ENCODE results near the gene COL5A1. TPM values are rescaled to one million over a fixed set of nuclear protein-coding genes. Genes with fewer than 3 reads are reported as not detected.
A peak's percentile ranks its signal among the peaks of the same experiment; 100 is the strongest.

The COL5A1 gene
- total RNA-seq, 1 donor from 2014 or later = 6.1 TPM

DNA sequence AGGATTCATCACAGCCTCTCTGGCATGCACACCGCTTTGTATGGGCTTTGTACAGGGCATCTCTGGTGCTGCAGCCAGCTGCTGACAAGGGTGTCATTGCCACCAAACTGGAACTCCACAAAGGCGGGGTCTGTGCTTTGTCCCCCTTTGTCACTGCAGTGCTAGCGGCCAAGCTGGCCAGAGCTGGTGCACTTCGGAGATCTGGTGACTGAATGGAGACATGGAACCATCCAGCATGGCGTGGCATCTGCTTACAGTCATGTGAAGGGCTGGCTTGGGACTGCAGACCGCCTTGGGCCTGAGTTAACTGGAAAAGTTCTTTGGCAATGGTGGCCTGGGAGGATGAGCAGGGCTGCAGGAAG lies 18.7 kb upstream of the COL5A1 start:
- Histone ChIP-seq H3K4me1 (peaks cover 18% of the 10 kb centered on the region), H2AFZ (replicated peaks) (no peak overlapping the region), H3K27me3 (no peaks in the 10 kb centered on the region), H3K79me2 (ENCODE audit: low read depth) (no peaks in the 10 kb centered on the region), H3K9ac (no peak overlapping the region), H3K4me2 (no peak overlapping the region), H3K9me3 (ENCODE audit: low read depth) (no peaks in the 10 kb centered on the region), H3K36me3 (no peaks in the 10 kb centered on the region), H3F3A (ENCODE audit: low read depth) (no peaks in the 10 kb centered on the region), H3K27ac (no peak overlapping the region), H3K4me3 (no peak overlapping the region), H4K20me1 (ENCODE audit: low read depth) (no peaks in the 10 kb centered on the region)
- no peak overlapping the region for H3K27ac Mint-ChIP-seq
- no peaks in the 10 kb centered on the region for H3K9me3 Mint-ChIP-seq
- H3K36me3 Mint-ChIP-seq = no peaks in the 10 kb centered on the region
- TF ChIP-seq EZH2phosphoT487 (IDR thresholded peaks at IDR 0.05) (no peak), EZH2 (IDR thresholded peaks at IDR 0.05) (no peak)
- TF ChIP-seq, protein P1, sequence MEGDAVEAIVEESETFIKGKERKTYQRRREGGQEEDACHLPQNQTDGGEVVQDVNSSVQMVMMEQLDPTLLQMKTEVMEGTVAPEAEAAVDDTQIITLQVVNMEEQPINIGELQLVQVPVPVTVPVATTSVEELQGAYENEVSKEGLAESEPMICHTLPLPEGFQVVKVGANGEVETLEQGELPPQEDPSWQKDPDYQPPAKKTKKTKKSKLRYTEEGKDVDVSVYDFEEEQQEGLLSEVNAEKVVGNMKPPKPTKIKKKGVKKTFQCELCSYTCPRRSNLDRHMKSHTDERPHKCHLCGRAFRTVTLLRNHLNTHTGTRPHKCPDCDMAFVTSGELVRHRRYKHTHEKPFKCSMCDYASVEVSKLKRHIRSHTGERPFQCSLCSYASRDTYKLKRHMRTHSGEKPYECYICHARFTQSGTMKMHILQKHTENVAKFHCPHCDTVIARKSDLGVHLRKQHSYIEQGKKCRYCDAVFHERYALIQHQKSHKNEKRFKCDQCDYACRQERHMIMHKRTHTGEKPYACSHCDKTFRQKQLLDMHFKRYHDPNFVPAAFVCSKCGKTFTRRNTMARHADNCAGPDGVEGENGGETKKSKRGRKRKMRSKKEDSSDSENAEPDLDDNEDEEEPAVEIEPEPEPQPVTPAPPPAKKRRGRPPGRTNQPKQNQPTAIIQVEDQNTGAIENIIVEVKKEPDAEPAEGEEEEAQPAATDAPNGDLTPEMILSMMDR (IDR thresholded peaks at IDR 0.05) = no peak
- DNase-seq (ENCODE audit: low spot score) = no peak
- H3K4me3 Mint-ChIP-seq = no peak overlapping the region
- peaks cover 41% of the 10 kb centered on the region for H3K4me1 Mint-ChIP-seq
- peaks cover 20% of the 10 kb centered on the region for H3K27me3 Mint-ChIP-seq (ENCODE audit: insufficient read depth, low read depth)

DNA sequence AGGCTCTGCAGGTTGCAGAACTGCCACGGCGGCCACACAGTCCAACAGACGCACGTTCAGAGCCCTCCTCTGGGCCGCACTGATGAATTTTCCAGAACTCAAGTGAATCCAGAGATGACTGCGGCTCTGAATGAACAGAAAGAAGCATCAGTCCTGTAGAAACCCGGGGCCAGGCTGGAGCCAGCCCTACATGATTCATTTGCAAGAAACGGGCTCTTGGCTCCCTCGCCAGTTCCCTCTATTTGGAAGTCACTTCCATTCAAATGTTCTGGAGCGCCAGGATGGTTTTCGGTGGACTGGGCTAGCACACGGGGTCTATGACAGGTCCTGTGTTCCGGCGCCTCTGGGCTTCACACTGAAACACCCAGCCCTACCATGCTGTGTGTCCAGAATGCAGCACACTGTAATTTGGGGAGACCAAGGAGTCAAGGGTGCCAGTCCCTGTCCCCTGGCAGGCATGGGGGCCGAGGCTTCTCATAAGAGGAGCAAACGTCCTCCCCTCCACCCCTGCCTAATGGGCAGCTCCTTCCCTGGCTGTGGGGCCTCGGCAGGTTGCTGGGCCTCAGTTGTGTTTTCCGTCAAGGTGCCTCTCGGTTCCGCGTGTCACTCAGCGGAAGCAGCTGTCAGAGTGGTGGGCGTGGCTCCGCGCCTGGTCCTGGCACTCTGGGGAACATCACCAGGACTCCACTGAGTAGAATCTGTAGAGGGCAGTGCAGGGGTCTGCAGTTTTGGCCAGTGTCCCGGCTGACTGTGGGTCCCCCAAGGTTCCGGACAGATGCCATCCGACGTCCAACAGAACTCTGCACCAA lies 18.1 kb upstream of the COL5A1 start:
- H4K20me1 ChIP-seq (ENCODE audit: low read depth) = no peaks in the 10 kb centered on the region
- H3K79me2 ChIP-seq (ENCODE audit: low read depth) = no peaks in the 10 kb centered on the region
- no peak for DNase-seq (ENCODE audit: low spot score)
- H3K4me2 ChIP-seq = no peak overlapping the region
- Mint-ChIP-seq H3K4me1 (peaks cover 37% of the 10 kb centered on the region), H3K27ac (no peak overlapping the region), H3K4me3 (no peak overlapping the region), H3K36me3 (no peaks in the 10 kb centered on the region), H3K9me3 (no peaks in the 10 kb centered on the region), H3K27me3 (ENCODE audit: insufficient read depth, low read depth) (peaks cover 18% of the 10 kb centered on the region)
- no peak overlapping the region for H3K27ac ChIP-seq
- H3K9ac ChIP-seq = no peak overlapping the region
- H3F3A ChIP-seq (ENCODE audit: low read depth) = no peaks in the 10 kb centered on the region
- H3K9me3 ChIP-seq (ENCODE audit: low read depth) = no peaks in the 10 kb centered on the region
- no peak for TF ChIP-seq EZH2phosphoT487 (IDR thresholded peaks at IDR 0.05)
- TF ChIP-seq, protein P1 (IDR thresholded peaks at IDR 0.05) = no peak
- no peak for TF ChIP-seq EZH2 (IDR thresholded peaks at IDR 0.05)
- peaks cover 18% of the 10 kb centered on the region for H3K4me1 ChIP-seq
- H3K4me3 ChIP-seq = no peak overlapping the region
- no peaks in the 10 kb centered on the region for H3K27me3 ChIP-seq
- no peaks in the 10 kb centered on the region for H3K36me3 ChIP-seq
- no peak overlapping the region for H2AFZ ChIP-seq (replicated peaks)

DNA sequence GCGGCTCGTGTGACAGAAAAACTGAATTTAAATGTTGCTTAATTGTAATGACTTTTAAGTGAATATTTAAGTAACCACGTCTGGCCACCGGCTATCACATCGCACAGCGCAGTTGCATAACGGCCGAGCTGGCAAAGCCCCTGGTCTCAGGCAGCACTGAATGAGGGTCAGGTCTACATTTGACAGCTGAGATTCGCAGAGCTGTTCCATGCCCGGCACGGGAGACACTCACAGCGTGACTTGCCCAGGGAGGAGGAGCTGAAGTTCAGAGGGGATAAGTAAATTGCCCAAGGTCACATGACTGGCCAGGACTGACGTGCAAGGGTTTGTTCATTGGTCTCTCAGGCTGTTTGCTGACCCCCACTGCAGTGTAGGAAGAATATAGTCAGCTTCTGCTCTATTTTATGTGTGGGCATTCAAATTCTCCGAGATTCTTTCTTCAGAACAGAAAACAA lies 17.4 kb upstream of the COL5A1 start:
- no peaks in the 10 kb centered on the region for H3K36me3 ChIP-seq
- H3F3A ChIP-seq (ENCODE audit: low read depth) = no peaks in the 10 kb centered on the region
- peaks cover 18% of the 10 kb centered on the region for H3K4me1 ChIP-seq
- no peak overlapping the region for H3K27ac ChIP-seq
- Mint-ChIP-seq H3K27ac (peak overlapping the region; percentile 35), H3K4me1 (peaks cover 37% of the 10 kb centered on the region), H3K9me3 (no peaks in the 10 kb centered on the region), H3K36me3 (no peaks in the 10 kb centered on the region), H3K4me3 (no peak overlapping the region), H3K27me3 (ENCODE audit: insufficient read depth, low read depth) (peaks cover 21% of the 10 kb centered on the region)
- no peaks in the 10 kb centered on the region for H3K79me2 ChIP-seq (ENCODE audit: low read depth)
- H4K20me1 ChIP-seq (ENCODE audit: low read depth) = no peaks in the 10 kb centered on the region
- H3K9ac ChIP-seq = no peak overlapping the region
- no peak overlapping the region for H3K4me2 ChIP-seq
- no peaks in the 10 kb centered on the region for H3K9me3 ChIP-seq (ENCODE audit: low read depth)
- no peak overlapping the region for H2AFZ ChIP-seq (replicated peaks)
- TF ChIP-seq, protein P1 (IDR thresholded peaks at IDR 0.05) = no peak
- no peak for TF ChIP-seq EZH2phosphoT487 (IDR thresholded peaks at IDR 0.05)
- TF ChIP-seq EZH2 (IDR thresholded peaks at IDR 0.05) = no peak
- no peak for DNase-seq (ENCODE audit: low spot score)
- no peak overlapping the region for H3K4me3 ChIP-seq
- no peaks in the 10 kb centered on the region for H3K27me3 ChIP-seq
